Endothelial cell of umbilical vein (primary cell): ENCODE data around the gene ADD2.
A peak's percentile ranks its signal among the peaks of the same experiment; 100 is the strongest.

Experiments
- CTCF ChIP-seq, 2 donors: IDR thresholded peaks; 1 replicate in 1 of 2; 2 replicates in 1 of 2; pipeline ENCODE4 v1.5.1; 2011; ENCODE audit warnings: low read length in 2 of 2, mild to moderate bottlenecking in 2 of 2, moderate library complexity in 2 of 2, control low read depth in 1 of 2, inconsistent platforms in 1 of 2, low read depth in 1 of 2; ENCODE audit not compliant: insufficient read depth in 1 of 2; ENCODE audit errors: extremely low read depth in 1 of 2
- EZH2 ChIP-seq: IDR thresholded peaks from 2 replicates; pipeline ENCODE4 v1.6.1; 2012; ENCODE audit warnings: borderline replicate concordance, low read depth, mild to moderate bottlenecking, moderate library complexity, low read length, inconsistent platforms; ENCODE audit not compliant: severe bottlenecking
- FOS ChIP-seq: IDR thresholded peaks from 2 replicates; pipeline ENCODE4 v1.6.1; 2011; ENCODE audit warnings: mild to moderate bottlenecking, low read length, moderate library complexity, borderline replicate concordance; ENCODE audit not compliant: insufficient read depth
- POLR2A ChIP-seq: IDR thresholded peaks from 2 replicates; pipeline ENCODE4 v1.6.1; 2012; ENCODE audit warnings: low read depth, mild to moderate bottlenecking, control low read depth, low read length
- POLR2AphosphoS5 ChIP-seq: IDR thresholded peaks from 2 replicates; pipeline ENCODE4 v1.6.1; 2012; ENCODE audit warnings: low read depth, mild to moderate bottlenecking, control low read depth, low read length, moderate library complexity; ENCODE audit not compliant: insufficient read depth

DNA sequence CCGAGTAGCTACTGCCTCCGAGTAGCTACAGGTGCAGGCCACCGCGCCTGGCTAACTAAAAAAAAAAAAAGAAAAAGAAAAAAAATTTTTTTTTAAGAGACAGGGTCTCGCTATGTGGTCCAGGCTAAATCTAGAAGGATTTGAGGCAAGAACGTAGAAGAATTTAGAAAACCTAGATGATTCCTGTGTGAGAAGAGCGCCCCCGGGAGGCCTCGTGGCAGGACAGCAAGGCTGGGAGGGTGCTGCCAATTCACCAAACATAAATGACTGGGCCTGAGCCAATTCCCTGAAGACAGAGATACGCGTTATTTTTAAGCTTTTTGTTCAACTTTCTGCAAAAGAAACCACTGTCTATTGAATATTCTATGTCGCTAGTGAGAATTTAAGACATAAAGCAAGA, 124.3 kb downstream of the ADD2 start:
- TF ChIP-seq CTCF (IDR thresholded peaks at IDR 0.05; ENCODE audit: extremely low read depth in 1 of 2, insufficient read depth in 1 of 2, low read depth in 1 of 2, low read length in 2 of 2) (peak; percentile 30 to 47), POLR2AphosphoS5 (no peak), EZH2 (no peak), FOS (no peak), POLR2A (no peak)
